Measurements from ENCODE around the gene EXOSC6.
"Not testable (repeated sequence)": the region's sequence is repeated elsewhere in the genome, so short reads cannot be mapped to it uniquely, and the experiment has no call there.

EXOSC6 gene

GRCh38 chr16:70198230-70198629, 53.5 kb downstream of the EXOSC6 start:
- DNase-seq = not testable (repeated sequence)

GRCh38 chr16:70197611-70198010, 54.1 kb downstream of the EXOSC6 start:
- not testable (repeated sequence) for DNase-seq
